ENCODE data around the gene ATP5PO. TPM values are rescaled to one million over a fixed set of nuclear protein-coding genes. Genes with fewer than 3 reads are reported as not detected.

The ATP5PO gene
- total RNA-seq, 3 donors from 2014 or later: 223 to 297 (median 282) TPM

GRCh38 chr21:33854604-33855003 is 61.0 kb downstream of the ATP5PO start:
- no peak for DNase-seq
- Histone ChIP-seq H3K4me1 (ENCODE audit: low read depth) (no peaks in the 10 kb centered on the region), H3K36me3 (ENCODE audit: low read depth) (no peaks in the 10 kb centered on the region), H3K4me3 (no peak overlapping the region), H3K9me3 (no peaks in the 10 kb centered on the region)
- ATAC-seq: no peak
- no peak for TF ChIP-seq CTCF (IDR thresholded peaks at IDR 0.05)
- intact Hi-C loops (cut with DNase I, micrococcal nuclease): no loop called here

Other genes with a start within 250 kb of the ATP5PO start
- gene MRPS6, start 157.8 kb upstream of the ATP5PO start, total RNA-seq: 100 to 1,000 TPM in 1 of 3 donors, 10 to 100 TPM in 2; 38.7 to 102 (median 42.6) TPM
- 10 to 100 TPM; 16.5 to 39.3 (median 19.9) TPM for gene SLC5A3, start 157.8 kb upstream of the ATP5PO start, total RNA-seq